Heart left ventricle (tissue), 13 donors: ENCODE results near the gene HMGXB4.

Source experiments
- POLR2A ChIP-seq, 2 donors: fragments of 450-650 bp; IDR thresholded peaks; one replicate each; pipeline ENCODE4 v1.6.1; 2017; ENCODE audit warnings: antibody characterized with exemption in 2 of 2, mild to moderate bottlenecking in 2 of 2, moderate library complexity in 2 of 2
- TF ChIP-seq, protein P1 (sequence below), 12 donors: fragments of 200-600 bp; sonication (generic) in 4 of 12; IDR thresholded peaks; one replicate each; pipeline versions ENCODE4 v1.5.0 to v1.8.0; 2018 to 2022; ENCODE audit warnings: antibody characterized with exemption in 12 of 12, mild to moderate bottlenecking in 5 of 12
- donor health status: ischemic (EF 13 %, LVEDD 7.1; RV severe dilation, severe dysfunction).
- donor health status: DM: no; HTN: yes; CAD: no.
- donor health status: DM: no; HTN: no; CAD: no.
- donor health status: ischemic (EF 25% LVEDD 6.9; RV normal size, moderate dysfunction).
- donor health status: ischemic (EF 25% LVEDD 5.7; RV mildly dilated, moderate dysfunction).
- donor health status: ischemic (EF 35%, LVEDD 5.7; RV mildly dilated, moderate dysfunction).
- donor health status: nonischemic (EF 11% LVEDD 7.7; RV severe dilation, severe dysfunction).
- donor health status: DM: yes; HTN: yes; CAD: no.
- donor health status: PGD.
- donor health status: ischemic (EF 29% LVEDD 5.4; RV normal size, mild dysfunction).
- donor health status: nonischemic (EF 23%, LVEDD 6.1; RV moderate dilation, normal function).

DNA sequence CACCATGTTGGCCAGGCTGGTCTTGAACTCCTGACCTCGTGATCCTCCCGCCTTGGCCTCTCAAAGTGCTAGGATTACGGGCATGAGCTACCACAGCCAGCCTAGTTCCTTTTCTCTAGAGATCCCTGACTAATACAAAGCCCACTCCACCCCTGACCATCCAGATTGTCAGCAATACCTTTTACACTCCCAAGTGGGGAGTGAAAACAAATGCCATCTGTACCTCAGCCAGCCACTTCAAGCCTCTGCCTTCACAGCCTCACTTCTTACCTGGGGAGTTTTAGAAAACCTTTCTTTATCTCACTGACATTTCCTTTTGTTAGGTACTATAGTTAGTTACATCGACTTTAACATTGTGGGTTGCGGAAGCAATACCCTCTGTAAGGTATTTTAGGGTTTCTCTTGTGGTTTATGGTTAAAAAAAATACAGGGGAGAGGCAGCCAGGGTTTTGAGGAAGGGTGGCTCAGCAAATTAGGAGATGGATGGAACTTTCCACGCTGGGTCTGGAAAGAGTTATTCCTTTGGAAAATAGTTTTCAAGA lies 51.3 kb downstream of the HMGXB4 start:
- no peak for TF ChIP-seq POLR2A (IDR thresholded peaks at IDR 0.05)
- TF ChIP-seq, protein P1, sequence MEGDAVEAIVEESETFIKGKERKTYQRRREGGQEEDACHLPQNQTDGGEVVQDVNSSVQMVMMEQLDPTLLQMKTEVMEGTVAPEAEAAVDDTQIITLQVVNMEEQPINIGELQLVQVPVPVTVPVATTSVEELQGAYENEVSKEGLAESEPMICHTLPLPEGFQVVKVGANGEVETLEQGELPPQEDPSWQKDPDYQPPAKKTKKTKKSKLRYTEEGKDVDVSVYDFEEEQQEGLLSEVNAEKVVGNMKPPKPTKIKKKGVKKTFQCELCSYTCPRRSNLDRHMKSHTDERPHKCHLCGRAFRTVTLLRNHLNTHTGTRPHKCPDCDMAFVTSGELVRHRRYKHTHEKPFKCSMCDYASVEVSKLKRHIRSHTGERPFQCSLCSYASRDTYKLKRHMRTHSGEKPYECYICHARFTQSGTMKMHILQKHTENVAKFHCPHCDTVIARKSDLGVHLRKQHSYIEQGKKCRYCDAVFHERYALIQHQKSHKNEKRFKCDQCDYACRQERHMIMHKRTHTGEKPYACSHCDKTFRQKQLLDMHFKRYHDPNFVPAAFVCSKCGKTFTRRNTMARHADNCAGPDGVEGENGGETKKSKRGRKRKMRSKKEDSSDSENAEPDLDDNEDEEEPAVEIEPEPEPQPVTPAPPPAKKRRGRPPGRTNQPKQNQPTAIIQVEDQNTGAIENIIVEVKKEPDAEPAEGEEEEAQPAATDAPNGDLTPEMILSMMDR (IDR thresholded peaks at IDR 0.05), result no peak
